ENCODE measurements around the gene BCL6B. TPM values are rescaled to one million over a fixed set of nuclear protein-coding genes. Genes with fewer than 3 reads are reported as not detected.

Gene BCL6B
- total RNA-seq, 1 experiment from 2014 or later, result 0.57 TPM

DNA sequence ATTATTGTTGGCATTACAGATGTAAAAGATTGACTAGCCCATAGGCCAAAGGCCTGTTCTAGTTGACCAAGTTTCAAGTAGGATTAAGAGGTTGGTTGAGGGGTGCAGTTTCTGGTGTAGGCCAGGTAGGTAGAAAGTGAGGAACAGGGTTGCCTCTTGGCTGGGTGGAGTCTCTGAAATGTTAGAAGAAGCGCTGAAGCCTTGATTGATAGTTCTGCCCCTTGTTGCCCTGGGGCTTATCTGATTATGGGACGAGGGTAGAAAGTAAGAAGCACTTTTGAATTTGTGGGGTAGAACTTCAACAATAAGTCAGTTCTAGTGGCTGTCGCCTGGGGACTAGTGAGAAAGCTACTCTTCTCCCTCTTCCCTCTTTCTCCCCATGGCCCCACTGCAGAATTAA is 6.2 kb downstream of the BCL6B start:
- H3K4me3 ChIP-seq (replicated peaks in 1 of 2; ENCODE audit: low read depth in 1 of 2, low read length in 2 of 2), result no peak overlapping the region
- ChIA-PET RAD21 (ENCODE audit: low non-redundant PET in 1 of 2, low total read pairs in 2 of 2, uncharacterized antibody in 2 of 2, unreplicated experiment in 2 of 2) (no interaction called here), CTCF (no interaction called here), POLR2A (no interaction called here)
- no peak for ATAC-seq
- H3K4me2 ChIP-seq (ENCODE audit: low read length), result no peak overlapping the region
- no peak overlapping the region for H3K9ac ChIP-seq (ENCODE audit: low read length)
- no peak for DNase-seq (ENCODE audit: low read depth, low spot score)
- H3K27me3 ChIP-seq (ENCODE audit: insufficient read depth, low read length), result no peaks in the 10 kb centered on the region
- H4K20me1 ChIP-seq (ENCODE audit: insufficient read depth), result no peaks in the 10 kb centered on the region
- no peak overlapping the region for H3K27ac ChIP-seq (ENCODE audit: low read depth, low read length)
- H2AFZ ChIP-seq (ENCODE audit: low read depth, low read length, poor library complexity, severe bottlenecking), result no peak overlapping the region
- H3K36me3 ChIP-seq (ENCODE audit: control insufficient read depth in 1 of 2, insufficient read depth in 2 of 2, low read length in 2 of 2), result no peaks in the 10 kb centered on the region
- no peaks in the 10 kb centered on the region for H3K79me2 ChIP-seq (ENCODE audit: insufficient read depth, low read length)
- no TSS peak for BruUV-seq (replicated peaks)
- H3K9me2 ChIP-seq (ENCODE audit: insufficient read depth), result no peaks in the 10 kb centered on the region
- H3K4me1 ChIP-seq (ENCODE audit: control insufficient read depth in 1 of 2, insufficient read depth in 2 of 2, low read length in 2 of 2), result peaks cover 0 to 22% of the 10 kb centered on the region in 2 experiments; a peak in 1 of 4 replicates
- TF ChIP-seq YY1 (IDR thresholded peaks at IDR 0.05; ENCODE audit: extremely low read depth, insufficient replicate concordance, low read depth, low read length), result no peak
- TF ChIP-seq, protein P1, sequence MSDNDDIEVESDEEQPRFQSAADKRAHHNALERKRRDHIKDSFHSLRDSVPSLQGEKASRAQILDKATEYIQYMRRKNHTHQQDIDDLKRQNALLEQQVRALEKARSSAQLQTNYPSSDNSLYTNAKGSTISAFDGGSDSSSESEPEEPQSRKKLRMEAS (IDR thresholded peaks at IDR 0.05), result no peak
- no peak for TF ChIP-seq JUND (IDR thresholded peaks at IDR 0.05)
- TF ChIP-seq POLR2A (IDR thresholded peaks at IDR 0.05; ENCODE audit: borderline replicate concordance, extremely low read depth, insufficient read depth, insufficient read length), result no peak
- no peak for TF ChIP-seq SIN3A (IDR thresholded peaks at IDR 0.05; ENCODE audit: low read depth)
- no peak for TF ChIP-seq POLR2AphosphoS5 (IDR thresholded peaks at IDR 0.05; ENCODE audit: low read depth, low read length)
- TF ChIP-seq, protein P2, sequence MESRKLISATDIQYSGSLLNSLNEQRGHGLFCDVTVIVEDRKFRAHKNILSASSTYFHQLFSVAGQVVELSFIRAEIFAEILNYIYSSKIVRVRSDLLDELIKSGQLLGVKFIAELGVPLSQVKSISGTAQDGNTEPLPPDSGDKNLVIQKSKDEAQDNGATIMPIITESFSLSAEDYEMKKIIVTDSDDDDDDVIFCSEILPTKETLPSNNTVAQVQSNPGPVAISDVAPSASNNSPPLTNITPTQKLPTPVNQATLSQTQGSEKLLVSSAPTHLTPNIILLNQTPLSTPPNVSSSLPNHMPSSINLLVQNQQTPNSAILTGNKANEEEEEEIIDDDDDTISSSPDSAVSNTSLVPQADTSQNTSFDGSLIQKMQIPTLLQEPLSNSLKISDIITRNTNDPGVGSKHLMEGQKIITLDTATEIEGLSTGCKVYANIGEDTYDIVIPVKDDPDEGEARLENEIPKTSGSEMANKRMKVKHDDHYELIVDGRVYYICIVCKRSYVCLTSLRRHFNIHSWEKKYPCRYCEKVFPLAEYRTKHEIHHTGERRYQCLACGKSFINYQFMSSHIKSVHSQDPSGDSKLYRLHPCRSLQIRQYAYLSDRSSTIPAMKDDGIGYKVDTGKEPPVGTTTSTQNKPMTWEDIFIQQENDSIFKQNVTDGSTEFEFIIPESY (IDR thresholded peaks at IDR 0.05; ENCODE audit: extremely low read depth, insufficient replicate concordance, low read length), result no peak
- TF ChIP-seq SRF (IDR thresholded peaks at IDR 0.05; ENCODE audit: low read depth), result no peak
- no peak for TF ChIP-seq CBX3 (IDR thresholded peaks at IDR 0.05; ENCODE audit: low read depth)
- TF ChIP-seq, protein P3, sequence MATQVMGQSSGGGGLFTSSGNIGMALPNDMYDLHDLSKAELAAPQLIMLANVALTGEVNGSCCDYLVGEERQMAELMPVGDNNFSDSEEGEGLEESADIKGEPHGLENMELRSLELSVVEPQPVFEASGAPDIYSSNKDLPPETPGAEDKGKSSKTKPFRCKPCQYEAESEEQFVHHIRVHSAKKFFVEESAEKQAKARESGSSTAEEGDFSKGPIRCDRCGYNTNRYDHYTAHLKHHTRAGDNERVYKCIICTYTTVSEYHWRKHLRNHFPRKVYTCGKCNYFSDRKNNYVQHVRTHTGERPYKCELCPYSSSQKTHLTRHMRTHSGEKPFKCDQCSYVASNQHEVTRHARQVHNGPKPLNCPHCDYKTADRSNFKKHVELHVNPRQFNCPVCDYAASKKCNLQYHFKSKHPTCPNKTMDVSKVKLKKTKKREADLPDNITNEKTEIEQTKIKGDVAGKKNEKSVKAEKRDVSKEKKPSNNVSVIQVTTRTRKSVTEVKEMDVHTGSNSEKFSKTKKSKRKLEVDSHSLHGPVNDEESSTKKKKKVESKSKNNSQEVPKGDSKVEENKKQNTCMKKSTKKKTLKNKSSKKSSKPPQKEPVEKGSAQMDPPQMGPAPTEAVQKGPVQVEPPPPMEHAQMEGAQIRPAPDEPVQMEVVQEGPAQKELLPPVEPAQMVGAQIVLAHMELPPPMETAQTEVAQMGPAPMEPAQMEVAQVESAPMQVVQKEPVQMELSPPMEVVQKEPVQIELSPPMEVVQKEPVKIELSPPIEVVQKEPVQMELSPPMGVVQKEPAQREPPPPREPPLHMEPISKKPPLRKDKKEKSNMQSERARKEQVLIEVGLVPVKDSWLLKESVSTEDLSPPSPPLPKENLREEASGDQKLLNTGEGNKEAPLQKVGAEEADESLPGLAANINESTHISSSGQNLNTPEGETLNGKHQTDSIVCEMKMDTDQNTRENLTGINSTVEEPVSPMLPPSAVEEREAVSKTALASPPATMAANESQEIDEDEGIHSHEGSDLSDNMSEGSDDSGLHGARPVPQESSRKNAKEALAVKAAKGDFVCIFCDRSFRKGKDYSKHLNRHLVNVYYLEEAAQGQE (IDR thresholded peaks at IDR 0.05; ENCODE audit: low read depth), result no peak
- no peak for TF ChIP-seq ELF1 (IDR thresholded peaks at IDR 0.05; ENCODE audit: borderline replicate concordance, low read depth)
- no peak for TF ChIP-seq CEBPB (IDR thresholded peaks at IDR 0.05; ENCODE audit: low read depth)
- TF ChIP-seq RAD21 (IDR thresholded peaks at IDR 0.05; ENCODE audit: low read depth), result no peak
- intact Hi-C loops (cut with micrococcal nuclease), result no loop called here
- H3K9me3 ChIP-seq (ENCODE audit: control insufficient read depth in 1 of 2, insufficient read depth in 1 of 2, low read depth in 1 of 2, low read length in 2 of 2), result no peaks in the 10 kb centered on the region
